ENCODE data around the gene CEP131.
"Not testable (repeated sequence)": the region's sequence is repeated elsewhere in the genome, so short reads cannot be mapped to it uniquely, and the experiment has no call there.

The CEP131 gene

GRCh38 chr17:81160306-81160705, 62.5 kb downstream of the CEP131 start:
- in situ Hi-C loops (cut with MboI; ENCODE audit: low sequenced_read_pairs) = no loop called here

- in situ Hi-C loops (cut with MboI; ENCODE audit: low sequenced_read_pairs) = no loop called here
Observed at GRCh38 chr17:81159611-81160265, 63.0 kb downstream of the CEP131 start.

GRCh38 chr17:81158688-81159590, 63.8 kb downstream of the CEP131 start:
- in situ Hi-C loops (cut with MboI; ENCODE audit: low sequenced_read_pairs) = no loop called here

GRCh38 chr17:81157848-81158687, 64.7 kb downstream of the CEP131 start:
- in situ Hi-C loops (cut with MboI; ENCODE audit: low sequenced_read_pairs) = no loop called here

- in situ Hi-C loops (cut with MboI; ENCODE audit: low sequenced_read_pairs) = no loop called here
Observed at GRCh38 chr17:81156866-81157805, 65.6 kb downstream of the CEP131 start.

- in situ Hi-C loops (cut with MboI; ENCODE audit: low sequenced_read_pairs) = no loop called here
Observed at GRCh38 chr17:81154961-81155360, 67.8 kb downstream of the CEP131 start.

- in situ Hi-C loops (cut with MboI; ENCODE audit: low sequenced_read_pairs) = not testable (repeated sequence)
Observed at GRCh38 chr17:81154016-81154415, 68.7 kb downstream of the CEP131 start.

- in situ Hi-C loops (cut with MboI; ENCODE audit: low sequenced_read_pairs) = no loop called here
Observed at GRCh38 chr17:81153340-81153803, 69.4 kb downstream of the CEP131 start.

GRCh38 chr17:81152288-81152828, 70.4 kb downstream of the CEP131 start:
- in situ Hi-C loops (cut with MboI; ENCODE audit: low sequenced_read_pairs) = no loop called here

- in situ Hi-C loops (cut with MboI; ENCODE audit: low sequenced_read_pairs) = no loop called here
Observed at GRCh38 chr17:81151278-81151677, 71.5 kb downstream of the CEP131 start.

- in situ Hi-C loops (cut with MboI; ENCODE audit: low sequenced_read_pairs) = no loop called here
Observed at GRCh38 chr17:81150377-81151077, 72.2 kb downstream of the CEP131 start.

- in situ Hi-C loops (cut with MboI; ENCODE audit: low sequenced_read_pairs) = loop anchor here (25.0 kb wide), 1 partner anchor 88 kb away; the partner anchor contains the start of genes NDUFAF8 and TEPSIN
Observed at GRCh38 chr17:81148986-81149533, 73.7 kb downstream of the CEP131 start.

GRCh38 chr17:81148571-81148970, 74.2 kb downstream of the CEP131 start:
- in situ Hi-C loops (cut with MboI; ENCODE audit: low sequenced_read_pairs) = loop anchor here (25.0 kb wide), 1 partner anchor 89 kb away; the partner anchor contains the start of genes NDUFAF8 and TEPSIN

GRCh38 chr17:81147701-81148100, 75.1 kb downstream of the CEP131 start:
- in situ Hi-C loops (cut with MboI; ENCODE audit: low sequenced_read_pairs) = loop anchor here (25.0 kb wide), 1 partner anchor 90 kb away; the partner anchor contains the start of genes NDUFAF8 and TEPSIN

- in situ Hi-C loops (cut with MboI; ENCODE audit: low sequenced_read_pairs) = loop anchor here (25.0 kb wide), 1 partner anchor 91 kb away; the partner anchor contains the start of genes NDUFAF8 and TEPSIN
Observed at GRCh38 chr17:81146208-81146607, 76.6 kb downstream of the CEP131 start.

GRCh38 chr17:81144423-81144781, 78.4 kb downstream of the CEP131 start:
- in situ Hi-C loops (cut with MboI; ENCODE audit: low sequenced_read_pairs) = loop anchor here (25.0 kb wide), 1 partner anchor 93 kb away; the partner anchor contains the start of genes NDUFAF8 and TEPSIN

GRCh38 chr17:81143717-81144422, 78.9 kb downstream of the CEP131 start:
- in situ Hi-C loops (cut with MboI; ENCODE audit: low sequenced_read_pairs) = loop anchor here (25.0 kb wide), 1 partner anchor 93 kb away; the partner anchor contains the start of genes NDUFAF8 and TEPSIN

- in situ Hi-C loops (cut with MboI; ENCODE audit: low sequenced_read_pairs) = loop anchor here (25.0 kb wide), 1 partner anchor 94 kb away; the partner anchor contains the start of genes NDUFAF8 and TEPSIN
Observed at GRCh38 chr17:81143200-81143527, 79.6 kb downstream of the CEP131 start.

Measured in HL-60/S4 treated with phorbol 12-myristate 13-acetate at 8.2 ng/mL for 4 days and 3 days (cell line).